ENCODE results near the gene TAS2R10. TPM values are rescaled to one million over a fixed set of nuclear protein-coding genes. Genes with fewer than 3 reads are reported as not detected.

The TAS2R10 gene, protein sequence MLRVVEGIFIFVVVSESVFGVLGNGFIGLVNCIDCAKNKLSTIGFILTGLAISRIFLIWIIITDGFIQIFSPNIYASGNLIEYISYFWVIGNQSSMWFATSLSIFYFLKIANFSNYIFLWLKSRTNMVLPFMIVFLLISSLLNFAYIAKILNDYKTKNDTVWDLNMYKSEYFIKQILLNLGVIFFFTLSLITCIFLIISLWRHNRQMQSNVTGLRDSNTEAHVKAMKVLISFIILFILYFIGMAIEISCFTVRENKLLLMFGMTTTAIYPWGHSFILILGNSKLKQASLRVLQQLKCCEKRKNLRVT
- 1 to 10 TPM in 1 of 2 donors, under 1 TPM in 1; 0.80 to 2.1 TPM for total RNA-seq
- polyA plus RNA-seq = under 1 TPM in 1 of 2 donors, not detected in 1; 0.18 TPM
- long read RNA-seq, donor 1, partial matches to known transcripts = 0 of 1 reads
- long read RNA-seq, donor 1, other reads (novel, unspliced or antisense) = 0 of 1 reads
- long read RNA-seq, donor 2 = 0 reads
- long read RNA-seq, donor 3, partial matches to known transcripts = 0 of 1 reads
- long read RNA-seq, donor 3, other reads (novel, unspliced or antisense) = 0 of 1 reads
- long read RNA-seq, donor 4 = 0 reads
- long read RNA-seq, donor 5, partial matches to known transcripts = 0 of 1 reads
- long read RNA-seq, donor 5, other reads (novel, unspliced or antisense) = 0 of 1 reads

DNA sequence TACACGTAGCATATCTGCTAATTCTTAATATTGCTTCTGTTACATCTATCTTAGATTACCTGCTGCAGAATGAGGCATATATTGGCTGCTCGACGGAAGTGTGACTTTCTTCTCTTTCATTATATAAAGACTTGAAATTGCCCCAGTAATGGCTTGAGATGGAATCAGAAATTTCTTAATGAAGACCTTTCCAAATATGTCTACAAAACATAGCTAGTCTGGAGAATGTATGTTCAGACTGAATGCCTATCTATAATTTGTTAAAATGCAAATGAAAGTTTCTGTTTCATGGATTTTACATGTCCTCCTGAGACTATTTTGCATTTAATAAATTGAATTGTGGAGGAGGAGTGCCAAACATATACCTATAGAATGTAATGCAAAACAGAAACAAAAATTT is at the start of gene TAS2R10:
TSS of gene TAS2R10 (minus strand) at position 101 of the 400 bp plus-strand sequence. CDS start at position 12, 89 bp downstream.
- H3K9me3 ChIP-seq (ENCODE audit: control insufficient read depth in 4 of 4, insufficient read depth in 3 of 4, low read length in 3 of 4) = no peaks in the 10 kb centered on the region
- H3K36me3 ChIP-seq (ENCODE audit: control insufficient read depth in 4 of 4, insufficient read depth in 4 of 4, low read length in 4 of 4) = no peaks in the 10 kb centered on the region
- ATAC-seq (ENCODE audit: insufficient read depth, low FRiP score) (no peak), DNase-seq (no peak)
- H3K27ac ChIP-seq (ENCODE audit: low read depth in 1 of 2, low read length in 1 of 2) = no peak within 1 kb of the TSS
- no peak for TF ChIP-seq CTCF (IDR thresholded peaks at IDR 0.05; ENCODE audit: control extremely low read depth, extremely low read depth)
- no peaks in the 10 kb centered on the region for H3K4me1 ChIP-seq (ENCODE audit: control insufficient read depth in 5 of 5, insufficient read depth in 5 of 5, low read length in 5 of 5)
- WGBS, 2 donors = 91 to 98% methylated on average over 3 of the region's 3 CpGs
- H3K9ac ChIP-seq (ENCODE audit: insufficient read depth in 1 of 2, low read length in 2 of 2) = no peak within 1 kb of the TSS
- H3K27me3 ChIP-seq (ENCODE audit: control insufficient read depth in 3 of 3, insufficient read depth in 3 of 3, low read length in 2 of 3) = no peaks in the 10 kb centered on the region
- no peak within 1 kb of the TSS for H3K4me3 ChIP-seq

DNA sequence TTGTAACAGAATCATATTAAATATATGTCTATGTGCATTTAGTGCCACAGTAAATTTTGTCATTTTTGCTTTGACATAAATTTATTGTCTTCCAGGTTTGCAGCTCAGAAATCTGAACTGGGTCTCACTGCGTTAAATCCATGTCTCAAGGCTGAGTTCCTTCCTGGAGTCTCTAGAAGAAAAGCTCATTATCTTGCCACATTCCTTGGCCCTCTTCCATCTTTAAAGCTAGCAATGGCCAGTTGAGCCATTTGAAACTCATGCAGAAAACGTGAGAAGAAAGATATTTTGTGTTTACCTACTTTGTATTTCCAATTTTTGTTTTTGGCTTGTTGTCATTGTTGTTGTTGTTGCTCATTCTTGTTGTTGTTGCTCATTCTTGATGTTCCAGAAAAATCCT is 47.2 kb upstream of the TAS2R10 start:
- peaks cover 0 to 3% (median 0%) of the 10 kb centered on the region in 5 donors for H3K4me1 ChIP-seq (ENCODE audit: control insufficient read depth in 5 of 5, insufficient read depth in 5 of 5, low read length in 5 of 5)
- peak in 2 of 3 donors; percentile 55 to 71 for DNase-seq
- H3K9me3 ChIP-seq (ENCODE audit: control insufficient read depth in 4 of 4, insufficient read depth in 3 of 4, low read length in 3 of 4) = peaks cover 0 to 5% (median under 1%) of the 10 kb centered on the region in 4 donors
- no peak for TF ChIP-seq CTCF (IDR thresholded peaks at IDR 0.05; ENCODE audit: control extremely low read depth, extremely low read depth)
- ATAC-seq (ENCODE audit: insufficient read depth, low FRiP score) = no peak
- H3K27me3 ChIP-seq (ENCODE audit: control insufficient read depth in 3 of 3, insufficient read depth in 3 of 3, low read length in 2 of 3) = no peaks in the 10 kb centered on the region
- H3K4me3 ChIP-seq = no peak overlapping the region
- WGBS, 2 donors = 46 to 57% methylated on average over 2 of the region's 2 CpGs
- peaks cover 0 to 7% (median 4%) of the 10 kb centered on the region in 4 donors for H3K36me3 ChIP-seq (ENCODE audit: control insufficient read depth in 4 of 4, insufficient read depth in 4 of 4, low read length in 4 of 4)
- H3K27ac ChIP-seq (ENCODE audit: low read depth in 1 of 2, low read length in 1 of 2) = no peak overlapping the region
- no peak overlapping the region for H3K9ac ChIP-seq (ENCODE audit: insufficient read depth in 1 of 2, low read length in 2 of 2)

GRCh38 chr12:10867381-10867780 is 41.2 kb upstream of the TAS2R10 start:
- Histone ChIP-seq H3K4me1 (ENCODE audit: control insufficient read depth in 5 of 5, insufficient read depth in 5 of 5, low read length in 5 of 5) (no peaks in the 10 kb centered on the region), H3K36me3 (ENCODE audit: control insufficient read depth in 4 of 4, insufficient read depth in 4 of 4, low read length in 4 of 4) (no peaks in the 10 kb centered on the region), H3K9me3 (ENCODE audit: control insufficient read depth in 4 of 4, insufficient read depth in 3 of 4, low read length in 3 of 4) (no peaks in the 10 kb centered on the region), H3K9ac (ENCODE audit: insufficient read depth in 1 of 2, low read length in 2 of 2) (no peak overlapping the region), H3K4me3 (no peak overlapping the region), H3K27me3 (ENCODE audit: control insufficient read depth in 3 of 3, insufficient read depth in 3 of 3, low read length in 2 of 3) (no peaks in the 10 kb centered on the region), H3K27ac (ENCODE audit: low read depth in 1 of 2, low read length in 1 of 2) (no peak overlapping the region)
- 86 to 91% methylated on average over 2 of the region's 2 CpGs for WGBS, 2 donors
- no peak for ATAC-seq (ENCODE audit: insufficient read depth, low FRiP score)
- TF ChIP-seq CTCF (IDR thresholded peaks at IDR 0.05; ENCODE audit: control extremely low read depth, extremely low read depth) = no peak
- DNase-seq = no peak
